H9 (cell line): Measurements from ENCODE around the gene TMEM242. TPM values are rescaled to one million over a fixed set of nuclear protein-coding genes. Genes with fewer than 3 reads are reported as not detected.

Experiments
- DNase-seq: peaks from one replicate; pipeline ENCODE4 v3.0.0-alpha.2; 2017
- H2AFZ ChIP-seq: one replicate; pipeline ENCODE4 v1.6.1; 2013; ENCODE audit warnings: mild to moderate bottlenecking, low read length, control low read depth, moderate library complexity
- H2AK5ac ChIP-seq: 2 replicates; pipeline ENCODE4 v1.6.1; 2013; ENCODE audit warnings: low read length, control low read depth, mixed read lengths; ENCODE audit not compliant: insufficient read length
- H2BK120ac ChIP-seq: one replicate; pipeline ENCODE4 v1.6.1; 2013; ENCODE audit warnings: low read depth, mild to moderate bottlenecking, low read length, control low read depth, inconsistent platforms; ENCODE audit not compliant: poor library complexity, severe bottlenecking
- H2BK12ac ChIP-seq: 2 replicates; pipeline ENCODE4 v1.6.1; 2013; ENCODE audit warnings: low read length, control low read depth, mixed read lengths, low read depth; ENCODE audit not compliant: insufficient read length
- H2BK15ac ChIP-seq: 2 replicates; pipeline ENCODE4 v1.6.1; 2013; ENCODE audit warnings: low read depth, low read length, control low read depth
- H2BK20ac ChIP-seq: one replicate; pipeline ENCODE4 v1.6.1; 2013; ENCODE audit warnings: low read depth, mild to moderate bottlenecking, low read length, control low read depth, inconsistent platforms; ENCODE audit not compliant: poor library complexity, severe bottlenecking
- H2BK5ac ChIP-seq: 2 replicates; pipeline ENCODE4 v1.6.1; 2013; ENCODE audit warnings: low read length, control low read depth, mixed read lengths; ENCODE audit not compliant: insufficient read length
- H3K14ac ChIP-seq: 2 replicates; pipeline ENCODE4 v1.6.1; 2013; ENCODE audit warnings: low read length, control low read depth; ENCODE audit not compliant: insufficient read depth
- H3K18ac ChIP-seq: 2 replicates; pipeline ENCODE4 v1.6.1; 2013; ENCODE audit warnings: low read depth, mild to moderate bottlenecking, mixed read lengths, low read length, control low read depth; ENCODE audit not compliant: insufficient read length
- H3K23ac ChIP-seq: 2 replicates; pipeline ENCODE4 v1.6.1; 2013; ENCODE audit warnings: low read length, control low read depth, mixed read lengths, low read depth; ENCODE audit not compliant: insufficient read length
- H3K23me2 ChIP-seq: 2 replicates; pipeline ENCODE4 v1.6.1; 2013; ENCODE audit warnings: low read depth, mild to moderate bottlenecking, mixed read lengths, low read length, control low read depth; ENCODE audit not compliant: insufficient read length, poor library complexity, severe bottlenecking
- H3K27ac ChIP-seq: 2 replicates; pipeline ENCODE4 v1.5.1; 2013; ENCODE audit warnings: low read length, control low read depth, mixed read lengths, low read depth; ENCODE audit not compliant: insufficient read length
- H3K27me3 ChIP-seq: 2 replicates; pipeline ENCODE4 v1.6.1; 2013; ENCODE audit warnings: low read length, control low read depth, inconsistent platforms; ENCODE audit not compliant: insufficient read depth
- H3K4ac ChIP-seq: 2 replicates; pipeline ENCODE4 v1.6.1; 2013; ENCODE audit warnings: low read depth, mild to moderate bottlenecking, control low read depth, inconsistent platforms, low read length, moderate library complexity
- H3K4me1 ChIP-seq: 2 replicates; pipeline ENCODE4 v1.6.1; 2013; ENCODE audit warnings: low read length, control low read depth, inconsistent platforms; ENCODE audit not compliant: insufficient read depth
- H3K4me2 ChIP-seq: 2 replicates; pipeline ENCODE4 v1.6.1; 2013; ENCODE audit warnings: low read length, control low read depth, mixed read lengths; ENCODE audit not compliant: insufficient read length, insufficient read depth
- H3K56ac ChIP-seq: 2 replicates; pipeline ENCODE4 v1.6.1; 2013; ENCODE audit warnings: low read depth, mild to moderate bottlenecking, mixed read lengths, low read length, control low read depth; ENCODE audit not compliant: insufficient read length
- H3K79me1 ChIP-seq: 2 replicates; pipeline ENCODE4 v1.6.1; 2013; ENCODE audit warnings: low read depth, mild to moderate bottlenecking, moderate library complexity, low read length, control low read depth, inconsistent platforms; ENCODE audit not compliant: insufficient read depth, poor library complexity, severe bottlenecking
- H3K79me2 ChIP-seq: 2 replicates; pipeline ENCODE4 v1.6.1; 2013; ENCODE audit warnings: low read length, control low read depth, inconsistent platforms; ENCODE audit not compliant: insufficient read depth
- H3K9ac ChIP-seq: 2 replicates; pipeline ENCODE4 v1.6.1; 2013; ENCODE audit warnings: low read length, control low read depth, mixed read lengths; ENCODE audit not compliant: insufficient read length; ENCODE audit errors: extremely low read depth
- H3K9me3 ChIP-seq: one replicate; pipeline ENCODE4 v1.6.1; 2013; ENCODE audit warnings: low read depth, low read length, inconsistent platforms; ENCODE audit not compliant: control insufficient read depth
- H3T11ph ChIP-seq: one replicate; pipeline ENCODE4 v1.6.1; 2013; ENCODE audit warnings: mild to moderate bottlenecking, low read length, control low read depth, inconsistent platforms
- H4K20me1 ChIP-seq: one replicate; pipeline ENCODE4 v1.6.1; 2013; ENCODE audit not compliant: control insufficient read depth, insufficient read length, insufficient read depth
- H4K5ac ChIP-seq: 2 replicates; pipeline ENCODE4 v1.6.1; 2013; ENCODE audit warnings: low read depth, mild to moderate bottlenecking, mixed read lengths, low read length, control low read depth; ENCODE audit not compliant: insufficient read length
- H4K8ac ChIP-seq: replicated peaks from 2 replicates; pipeline ENCODE4 v1.6.1; 2013; ENCODE audit warnings: low read length, control low read depth, mixed read lengths, low read depth; ENCODE audit not compliant: insufficient read length
- H4K91ac ChIP-seq: 2 replicates; pipeline ENCODE4 v1.6.1; 2013; ENCODE audit warnings: low read depth, mild to moderate bottlenecking, moderate library complexity, mixed read lengths, low read length, control low read depth; ENCODE audit not compliant: insufficient read length
- H3K27ac Mint-ChIP-seq, 3 experiments: 2 replicates in 2 of 3; 3 replicates in 1 of 3; pipeline ENCODE4 v1.8.0; 2020 to 2021; ENCODE audit warnings: mixed read lengths in 3 of 3, mild to moderate bottlenecking in 1 of 3, moderate library complexity in 1 of 3
- H3K27me3 Mint-ChIP-seq: 2 replicates; pipeline ENCODE4 v1.8.0; 2021; ENCODE audit warnings: low read depth, mild to moderate bottlenecking, moderate library complexity, mixed read lengths
- H3K36me3 Mint-ChIP-seq, 3 experiments: 2 replicates in 2 of 3; 3 replicates in 1 of 3; pipeline ENCODE4 v1.8.0; 2020 to 2021; ENCODE audit warnings: low read depth in 3 of 3, mixed read lengths in 3 of 3; ENCODE audit not compliant: insufficient read depth in 1 of 3
- H3K4me1 Mint-ChIP-seq, 2 experiments: 2 replicates each; pipeline ENCODE4 v1.8.0; 2020; ENCODE audit warnings: mixed read lengths in 2 of 2
- H3K4me3 Mint-ChIP-seq, 2 experiments: 2 replicates in 1 of 2; 3 replicates in 1 of 2; pipeline ENCODE4 v1.8.0; 2020 to 2021; ENCODE audit warnings: mild to moderate bottlenecking in 2 of 2, mixed read lengths in 2 of 2, moderate library complexity in 1 of 2
- H3K9me3 Mint-ChIP-seq, 2 experiments: 2 replicates in 1 of 2; 3 replicates in 1 of 2; pipeline ENCODE4 v1.8.0; 2020; ENCODE audit warnings: mild to moderate bottlenecking in 2 of 2, mixed read lengths in 2 of 2, moderate library complexity in 1 of 2
- WGBS: extraction: QIAGEN DNeasy Blood & Tissue Kit; methylation state at CpG from one replicate; pipeline ENCODE4 v1.1.7; 2013; ENCODE audit warnings: missing lambda C conversion rate, low lambda C conversion rate, mixed read lengths; ENCODE audit not compliant: insufficient read length; ENCODE audit errors: extremely low coverage; 5-methylcytosine and 5-hydroxymethylcytosine counted together
- total RNA-seq: library from RNA; stranded (reverse); gene quantifications from 2 replicates; pipeline ENCODE4 v1.2.1, GENCODE V29; 2021
- TF ChIP-seq, protein P1 (sequence below): fragments of 200-600 bp; sonication (generic); conservative IDR thresholded peaks from 3 replicates; pipeline ENCODE4 v1.8.0; 2021; ENCODE audit warnings: antibody characterized with exemption, mild to moderate bottlenecking

Gene TMEM242
- total RNA-seq, 1 experiment from 2014 or later, result 10.5 TPM

DNA sequence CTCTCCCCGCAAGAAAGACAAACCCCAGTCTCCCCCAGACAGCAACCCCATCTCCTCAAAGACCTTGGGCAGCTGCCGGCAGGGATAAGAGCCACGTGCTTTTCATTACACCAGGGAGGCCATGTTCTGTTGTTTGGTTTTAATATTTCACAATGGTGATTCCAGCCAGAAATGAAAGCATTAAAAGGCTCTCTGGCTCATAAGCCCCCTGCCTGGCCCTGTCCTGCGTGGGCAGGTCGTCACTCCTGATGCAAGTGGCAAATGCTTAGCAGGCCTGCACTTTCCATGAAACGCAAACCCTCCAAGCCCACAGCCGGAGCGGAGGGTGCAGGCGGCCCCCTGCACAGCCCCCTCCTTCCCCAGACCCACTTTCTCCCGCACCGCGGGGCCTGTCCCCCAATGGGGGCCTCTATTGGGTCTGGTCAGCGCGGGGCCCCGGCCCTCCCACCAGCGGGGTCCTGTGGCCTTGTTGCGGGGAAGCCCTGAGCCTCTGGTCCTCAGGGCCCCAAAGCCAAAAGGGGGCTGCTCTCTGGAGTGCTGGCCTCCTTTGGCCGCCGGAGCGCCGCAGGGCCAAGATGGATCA, 77.2 kb downstream of the TMEM242 start:
- TF ChIP-seq, protein P1, sequence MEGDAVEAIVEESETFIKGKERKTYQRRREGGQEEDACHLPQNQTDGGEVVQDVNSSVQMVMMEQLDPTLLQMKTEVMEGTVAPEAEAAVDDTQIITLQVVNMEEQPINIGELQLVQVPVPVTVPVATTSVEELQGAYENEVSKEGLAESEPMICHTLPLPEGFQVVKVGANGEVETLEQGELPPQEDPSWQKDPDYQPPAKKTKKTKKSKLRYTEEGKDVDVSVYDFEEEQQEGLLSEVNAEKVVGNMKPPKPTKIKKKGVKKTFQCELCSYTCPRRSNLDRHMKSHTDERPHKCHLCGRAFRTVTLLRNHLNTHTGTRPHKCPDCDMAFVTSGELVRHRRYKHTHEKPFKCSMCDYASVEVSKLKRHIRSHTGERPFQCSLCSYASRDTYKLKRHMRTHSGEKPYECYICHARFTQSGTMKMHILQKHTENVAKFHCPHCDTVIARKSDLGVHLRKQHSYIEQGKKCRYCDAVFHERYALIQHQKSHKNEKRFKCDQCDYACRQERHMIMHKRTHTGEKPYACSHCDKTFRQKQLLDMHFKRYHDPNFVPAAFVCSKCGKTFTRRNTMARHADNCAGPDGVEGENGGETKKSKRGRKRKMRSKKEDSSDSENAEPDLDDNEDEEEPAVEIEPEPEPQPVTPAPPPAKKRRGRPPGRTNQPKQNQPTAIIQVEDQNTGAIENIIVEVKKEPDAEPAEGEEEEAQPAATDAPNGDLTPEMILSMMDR, result no peak

More for the DNA sequence above, 77.2 kb downstream of the TMEM242 start:
- H3K14ac ChIP-seq, result no peak overlapping the region
- H3K18ac ChIP-seq, result no peak overlapping the region
- peaks cover 0 to 8% (median 0%) of the 10 kb centered on the region in 3 experiments; a peak in 2 of 7 replicates for H3K36me3 Mint-ChIP-seq
- WGBS, result no CpG with 5 or more reads among the region's 21 CpGs
- no peak overlapping the region for H2BK120ac ChIP-seq
- H3K4me2 ChIP-seq, result no peak overlapping the region
- no peaks in the 10 kb centered on the region for H3K9me3 ChIP-seq
- no peak overlapping the region for H2BK15ac ChIP-seq
- H4K91ac ChIP-seq, result no peak overlapping the region
- H2BK20ac ChIP-seq, result no peak overlapping the region
- no peak overlapping the region for H2AK5ac ChIP-seq
- no peaks in the 10 kb centered on the region for H3K27me3 ChIP-seq
- H3K4ac ChIP-seq, result no peak overlapping the region
- H2BK12ac ChIP-seq, result no peak overlapping the region
- H2AFZ ChIP-seq, result no peak overlapping the region
- peaks cover 8 to 9% of the 10 kb centered on the region in 2 experiments; a peak in 4 of 5 replicates for H3K9me3 Mint-ChIP-seq
- H4K8ac ChIP-seq, result no peak overlapping the region
- no peak overlapping the region for H3K56ac ChIP-seq
- no peak overlapping the region for H3K9ac ChIP-seq
- no peak overlapping the region for H3K27ac Mint-ChIP-seq
- H3K23me2 ChIP-seq, result no peaks in the 10 kb centered on the region
- no peak overlapping the region for H3K23ac ChIP-seq
- H4K20me1 ChIP-seq, result no peaks in the 10 kb centered on the region
- no peak overlapping the region for H3T11ph ChIP-seq
- no peak overlapping the region for H2BK5ac ChIP-seq
- peaks cover 0 to 11% of the 10 kb centered on the region in 2 experiments; a peak in 2 of 4 replicates for H3K4me1 Mint-ChIP-seq
- no peaks in the 10 kb centered on the region for H3K4me1 ChIP-seq
- H3K4me3 Mint-ChIP-seq, result no peak overlapping the region; a peak in 1 of 5 replicates
- no peaks in the 10 kb centered on the region for H3K79me2 ChIP-seq
- no peak for DNase-seq
- no peaks in the 10 kb centered on the region for H3K79me1 ChIP-seq
- peaks cover 8% of the 10 kb centered on the region for H3K27me3 Mint-ChIP-seq
- H3K27ac ChIP-seq, result no peak overlapping the region
- no peak overlapping the region for H4K5ac ChIP-seq
